Mammary microvascular endothelial cell (primary cell): Measurements from ENCODE around the gene MMP24OS. TPM values are rescaled to one million over a fixed set of nuclear protein-coding genes. Genes with fewer than 3 reads are reported as not detected.

Experiments used
- total RNA-seq: library from RNA; depleted of rRNA; stranded (reverse); fragments of >200 nt; gene quantifications from 2 replicates; pipeline ENCODE4 v1.2.3, GENCODE V29; 2015

Gene MMP24OS
- total RNA-seq = 29.7 and 31.3 TPM in 2 replicates

DNA sequence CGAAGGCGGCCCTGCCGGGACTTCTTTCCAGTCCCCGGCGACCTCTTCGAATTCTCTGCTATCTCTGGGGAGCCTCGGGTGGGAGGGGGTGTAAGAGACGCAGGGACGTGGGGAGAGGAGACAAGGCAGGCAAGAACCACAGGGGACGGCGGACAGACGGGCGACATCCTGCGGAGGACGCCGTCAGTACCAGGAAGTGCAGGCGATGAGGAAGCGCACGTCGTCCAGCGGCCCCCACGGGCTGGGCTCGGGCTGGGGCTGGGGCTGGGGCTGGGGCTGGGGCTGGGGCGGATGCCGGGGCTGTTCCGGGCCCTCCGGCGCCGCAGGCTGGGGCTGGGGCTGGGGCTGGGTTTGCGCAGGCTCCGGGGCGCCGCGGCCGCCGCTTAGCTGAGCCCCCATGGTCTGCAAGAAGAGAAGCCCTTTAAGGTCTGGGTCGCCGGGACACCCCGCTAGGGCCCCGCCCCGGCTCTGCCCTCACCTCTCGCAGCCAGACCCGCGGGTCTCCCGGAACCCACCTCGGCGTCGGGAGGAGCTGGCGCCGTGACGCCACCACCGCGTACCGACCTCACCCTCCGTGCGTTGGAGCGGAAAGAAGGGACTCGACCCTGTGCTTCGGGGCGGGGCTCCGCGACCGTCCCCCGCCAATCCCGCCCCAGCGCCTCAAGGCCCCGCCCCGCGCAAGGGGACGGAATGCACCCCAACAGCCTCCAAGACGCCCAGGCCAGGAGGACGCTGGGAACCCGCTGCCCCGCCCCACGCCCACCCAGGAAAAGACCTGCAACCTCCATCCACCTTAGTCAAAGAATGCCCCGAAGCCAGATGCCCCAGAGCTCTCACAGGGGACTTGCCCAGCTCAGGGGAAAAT lies at the start of gene MMP24OS:
Gene MMP24OS (minus strand): TSS at position 592 of the 865 bp plus-strand sequence. CDS start 193 bp downstream, at position 399.

GRCh38 chr20:35291654-35292503 lies 14.0 kb upstream of the MMP24OS start, which contains the start of gene FAM83C:
Gene FAM83C (minus strand): TSS chr20:35292425. CDS start chr20:35292304, 121 bp downstream.

DNA sequence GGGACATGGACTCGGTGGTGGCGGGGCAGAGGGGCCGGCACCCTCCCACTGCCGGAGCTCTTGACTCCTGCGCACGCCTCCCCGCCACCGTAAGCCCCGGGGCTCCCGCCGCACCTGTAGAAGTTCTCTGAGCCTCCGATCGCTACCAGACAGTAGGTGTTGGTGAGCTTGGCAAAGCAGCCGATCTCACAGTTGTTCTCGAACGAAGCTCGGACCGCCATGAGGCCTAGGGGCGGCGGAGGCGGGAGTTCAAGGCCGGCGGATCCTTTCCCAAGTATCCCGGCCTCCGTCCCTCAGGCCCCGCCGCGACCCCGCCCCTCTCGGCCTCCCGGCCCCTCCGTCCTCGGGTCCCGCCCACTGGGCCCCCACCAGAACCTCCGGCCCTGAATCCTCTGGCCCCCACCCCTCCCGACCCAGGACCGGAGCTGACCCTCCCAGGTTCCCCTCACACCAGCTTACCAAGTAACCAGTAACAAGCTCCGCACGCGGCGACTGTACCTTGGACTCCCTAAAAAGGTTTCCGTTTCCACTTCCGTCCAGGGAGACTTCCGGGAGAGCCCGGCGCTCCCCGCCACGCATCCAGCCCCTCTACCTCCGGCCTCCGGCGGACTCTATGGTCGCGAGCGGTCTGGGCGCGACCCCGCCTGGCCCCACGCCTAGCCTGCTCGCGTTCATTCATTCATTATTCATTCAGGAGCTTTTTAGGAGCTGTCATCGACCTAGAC lies 6.5 kb upstream of the MMP24OS start, which contains the start of gene EIF6:
Gene EIF6 (minus strand): TSS at position 506 of the 725 bp plus-strand sequence. CDS start 285 bp downstream, at position 221.

Other genes starting within 250 kb of the MMP24OS start
- gene TRPC4AP, start 185.3 kb downstream of the MMP24OS start, total RNA-seq = 84.5 and 91.6 TPM in 2 replicates
- 49.2 and 57.6 TPM in 2 replicates for gene EDEM2, start 130.8 kb downstream of the MMP24OS start, total RNA-seq
- 206 and 215 TPM in 2 replicates for gene PROCR, start 106.0 kb downstream of the MMP24OS start, total RNA-seq
- gene MMP24, start 51.4 kb downstream of the MMP24OS start, total RNA-seq = 0.07 and 0.44 TPM in 2 replicates
- gene EIF6, start 6.7 kb upstream of the MMP24OS start, total RNA-seq = 195 and 206 TPM in 2 replicates
- not detected in 2 replicates for gene FAM83C, start 14.3 kb upstream of the MMP24OS start, total RNA-seq
- gene UQCC1, start 133.9 kb upstream of the MMP24OS start, total RNA-seq = 25.5 and 32.4 TPM in 2 replicates
- 0.15 and 0.20 TPM in 2 replicates for gene GDF5, start 160.1 kb upstream of the MMP24OS start, total RNA-seq
- 21.9 and 24.3 TPM in 2 replicates for gene CEP250, start 177.5 kb upstream of the MMP24OS start, total RNA-seq